Measurements from ENCODE around the gene ARID4B.
"Not testable (repeated sequence)": the region's sequence is repeated elsewhere in the genome, so short reads cannot be mapped to it uniquely, and the experiment has no call there.

Gene ARID4B

GRCh38 chr1:235327559-235328270, at the start of gene ARID4B:
Gene ARID4B (minus strand): TSS chr1:235328179. CDS start chr1:235326919, 1,260 bp downstream.
- H3K4me3 ChIP-seq (ENCODE audit: low read depth, low read length), result peak within 1 kb of the TSS; percentile 88
- no peak for TF ChIP-seq CTCF (IDR thresholded peaks at IDR 0.05; ENCODE audit: low read depth, low read length)

- no peak for TF ChIP-seq CTCF (IDR thresholded peaks at IDR 0.05; ENCODE audit: low read depth, low read length)
Measured at GRCh38 chr1:235375919-235376605, 48.1 kb upstream of the ARID4B start.

GRCh38 chr1:235369802-235370201, 41.8 kb upstream of the ARID4B start:
- no peak overlapping the region for H3K4me3 ChIP-seq (ENCODE audit: low read depth, low read length)
- TF ChIP-seq CTCF (IDR thresholded peaks at IDR 0.05; ENCODE audit: low read depth, low read length), result no peak

More at GRCh38 chr1:235375919-235376605, 48.1 kb upstream of the ARID4B start:
- H3K4me3 ChIP-seq (ENCODE audit: low read depth, low read length), result no peak overlapping the region

GRCh38 chr1:235368428-235368827, 40.4 kb upstream of the ARID4B start:
- no peak for TF ChIP-seq CTCF (IDR thresholded peaks at IDR 0.05; ENCODE audit: low read depth, low read length)
- peak overlapping the region; percentile 90; the same call in 1 of the 2 replicates for H3K4me3 ChIP-seq (ENCODE audit: low read depth, low read length)

GRCh38 chr1:235367000-235367908, 39.3 kb upstream of the ARID4B start, which contains the start of gene TBCE:
Gene TBCE (plus strand): TSS chr1:235367427. CDS start chr1:235380050, 12,623 bp downstream.
- peak within 1 kb of the TSS; percentile 90 for H3K4me3 ChIP-seq (ENCODE audit: low read depth, low read length)
- TF ChIP-seq CTCF (IDR thresholded peaks at IDR 0.05; ENCODE audit: low read depth, low read length), result no peak

GRCh38 chr1:235366286-235366685, 38.3 kb upstream of the ARID4B start:
- no peak overlapping the region for H3K4me3 ChIP-seq (ENCODE audit: low read depth, low read length)
- no peak for TF ChIP-seq CTCF (IDR thresholded peaks at IDR 0.05; ENCODE audit: low read depth, low read length)

- H3K4me3 ChIP-seq (ENCODE audit: low read depth, low read length), result not testable (repeated sequence)
Measured at GRCh38 chr1:235364189-235364588, 36.2 kb upstream of the ARID4B start.

Data from WI38 (cell line).